HG02678 (cell line): ENCODE data around the gene MSI2.
"Not testable (repeated sequence)": the region's sequence is repeated elsewhere in the genome, so short reads cannot be mapped to it uniquely, and the experiment has no call there.

Source experiments
- ATAC-seq: cut with Tn5 transposase; IDR thresholded peaks from one replicate; pipeline ENCODE4 v1.9.1; 2021; ENCODE audit warnings: mild to moderate bottlenecking, moderate library complexity; ENCODE audit not compliant: unreplicated experiment

Gene MSI2

DNA sequence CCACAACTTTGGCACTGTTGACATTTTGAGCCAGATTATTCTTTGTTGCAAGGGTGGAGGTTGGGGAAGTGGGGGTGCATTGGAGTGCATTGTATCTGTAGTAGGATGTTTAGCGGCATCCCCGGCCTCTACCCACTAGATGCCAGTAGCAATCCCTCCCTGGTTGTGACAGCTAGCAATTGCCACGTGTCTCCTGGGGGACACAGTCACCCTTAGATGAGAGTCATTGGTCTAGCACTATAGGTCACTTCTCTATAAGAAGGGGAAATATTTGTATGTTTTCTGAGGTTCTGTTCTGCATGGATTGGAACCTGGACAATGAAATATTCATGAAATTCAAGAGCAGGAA is 32.4 kb downstream of the MSI2 start:
- ATAC-seq, result no peak

- ATAC-seq, result no peak
Measured at GRCh38 chr17:57289130-57289529, 32.8 kb downstream of the MSI2 start.

GRCh38 chr17:57289613-57290012 is 33.3 kb downstream of the MSI2 start:
- no peak for ATAC-seq

- no peak for ATAC-seq
Measured at GRCh38 chr17:57290981-57291380, 34.7 kb downstream of the MSI2 start.

- ATAC-seq, result no peak
Measured at GRCh38 chr17:57292091-57292490, 35.8 kb downstream of the MSI2 start.

- ATAC-seq, result no peak
Measured at GRCh38 chr17:57293077-57293476, 36.8 kb downstream of the MSI2 start.

DNA sequence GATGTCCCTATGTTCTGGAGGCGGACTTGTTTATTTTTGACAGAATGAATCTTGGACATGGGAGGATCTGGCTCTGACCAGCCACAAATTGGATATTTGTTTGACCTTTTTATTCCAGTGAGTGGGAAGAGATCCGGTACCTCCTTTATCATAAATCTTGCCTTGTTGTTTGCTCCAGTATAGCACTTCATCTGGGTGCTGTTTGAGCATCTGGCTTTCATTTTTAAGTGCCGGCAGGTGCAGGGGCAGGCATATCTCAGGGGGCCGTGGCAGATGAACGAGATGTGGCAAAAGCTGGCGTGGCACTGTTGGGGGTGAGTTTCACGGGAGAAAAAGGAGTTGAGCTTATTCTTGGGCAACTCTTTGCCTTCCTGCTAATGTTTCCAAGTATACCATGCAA is 37.8 kb downstream of the MSI2 start:
- no peak for ATAC-seq

GRCh38 chr17:57294629-57295501 is 38.5 kb downstream of the MSI2 start:
- no peak for ATAC-seq

- ATAC-seq, result no peak
Measured at GRCh38 chr17:57295526-57296023, 39.3 kb downstream of the MSI2 start.

DNA sequence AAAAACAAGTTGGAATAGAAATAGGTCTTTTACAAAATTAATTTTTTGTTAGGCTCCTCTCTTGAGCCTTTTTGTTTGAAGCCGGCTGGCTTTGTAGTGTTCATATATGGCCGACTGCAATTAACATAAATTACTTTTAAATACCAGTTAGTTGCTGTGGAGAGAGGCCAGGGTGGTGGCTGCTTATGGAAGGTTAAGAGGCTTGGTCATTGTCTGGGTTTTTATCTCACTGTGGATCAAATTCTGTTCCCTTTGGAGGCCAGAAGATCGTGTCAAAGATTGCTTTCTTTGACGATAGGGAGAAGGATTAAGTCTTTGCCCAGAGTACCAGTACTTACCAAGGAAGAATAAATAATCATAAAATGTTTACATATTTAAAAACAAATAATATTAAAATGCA is 39.9 kb downstream of the MSI2 start:
- no peak for ATAC-seq

GRCh38 chr17:57299176-57299575 is 42.9 kb downstream of the MSI2 start:
- ATAC-seq, result no peak

DNA sequence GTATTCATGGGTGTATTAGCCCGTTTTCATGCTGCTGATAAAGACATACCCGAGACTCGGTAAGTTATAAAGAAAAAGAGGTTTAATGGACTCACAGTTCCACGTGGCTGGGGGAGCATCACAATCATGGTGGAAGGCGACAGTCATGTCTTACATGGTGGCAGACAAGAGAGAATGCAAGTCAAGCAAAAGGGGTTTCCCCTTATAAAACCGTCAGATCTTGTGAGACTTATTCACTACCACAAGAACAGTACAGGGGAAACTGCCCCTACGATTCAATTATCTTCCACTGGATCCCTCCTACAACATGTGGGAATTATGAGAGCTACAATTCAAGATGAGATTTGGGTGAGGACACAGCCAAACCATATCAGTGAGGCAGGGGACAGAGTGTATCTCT is 44.3 kb downstream of the MSI2 start:
- not testable (repeated sequence) for ATAC-seq

GRCh38 chr17:57302690-57303465 is 46.6 kb downstream of the MSI2 start:
- ATAC-seq, result no peak

GRCh38 chr17:57305144-57305728 is 48.9 kb downstream of the MSI2 start:
- no peak for ATAC-seq

DNA sequence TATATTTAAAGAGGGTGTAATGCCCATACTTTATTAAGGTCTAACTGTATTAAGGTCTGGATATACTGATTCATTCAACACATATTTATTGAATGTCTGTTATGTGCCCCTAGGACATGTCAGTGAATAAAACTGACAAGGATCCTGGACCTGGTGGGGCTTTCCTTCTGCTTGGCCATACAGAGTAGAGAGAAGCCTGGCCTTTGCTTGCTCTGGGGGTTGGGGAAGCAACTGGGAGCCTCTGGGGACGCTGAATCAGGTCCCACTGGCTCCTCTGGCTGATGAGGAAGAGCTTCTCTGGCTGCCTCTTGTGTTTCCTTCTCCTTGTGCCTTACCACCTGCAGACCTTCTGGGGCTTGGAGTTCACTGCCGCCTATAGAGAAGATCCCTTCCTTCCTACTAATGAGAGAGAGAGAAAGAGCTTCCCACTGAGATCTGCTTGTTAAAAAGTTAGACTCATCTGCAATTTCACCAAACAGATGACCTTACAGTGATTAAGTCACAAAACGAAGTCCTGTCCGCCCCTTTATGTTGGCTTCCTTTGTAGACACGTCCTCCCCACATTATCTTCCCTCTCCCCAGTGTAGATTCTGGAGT is 49.7 kb downstream of the MSI2 start:
- ATAC-seq, result no peak

DNA sequence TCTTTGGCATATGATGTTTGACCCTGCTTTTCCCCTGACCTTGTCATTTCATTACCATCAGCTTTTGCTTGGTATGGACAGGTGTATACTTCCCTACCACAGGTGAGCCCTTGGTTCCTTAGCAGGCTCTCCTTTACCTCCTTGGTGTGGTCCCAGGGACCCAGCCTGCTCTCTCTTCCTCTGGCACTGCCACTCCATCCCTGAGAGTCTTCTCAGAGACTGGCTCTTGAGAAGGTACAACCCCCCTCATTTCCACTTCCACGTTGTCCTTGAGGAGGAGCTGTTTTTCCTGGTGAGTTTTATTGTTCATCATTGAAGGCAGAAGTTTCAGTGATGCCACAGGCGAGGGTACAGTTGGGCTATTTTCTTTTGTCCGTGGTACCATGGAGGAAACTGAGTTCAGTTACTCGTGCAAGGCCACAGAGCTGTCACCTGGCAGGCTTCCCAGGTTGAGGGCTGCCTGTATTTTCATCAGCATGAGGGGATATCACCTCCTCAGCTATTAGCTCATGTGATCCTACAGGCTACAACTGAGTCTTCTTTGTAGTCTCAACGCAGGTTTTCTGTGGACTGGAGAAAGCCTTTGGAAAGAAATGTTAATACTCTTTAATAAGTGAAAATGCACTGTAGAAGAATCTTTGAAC is 52.3 kb downstream of the MSI2 start:
- ATAC-seq, result no peak

DNA sequence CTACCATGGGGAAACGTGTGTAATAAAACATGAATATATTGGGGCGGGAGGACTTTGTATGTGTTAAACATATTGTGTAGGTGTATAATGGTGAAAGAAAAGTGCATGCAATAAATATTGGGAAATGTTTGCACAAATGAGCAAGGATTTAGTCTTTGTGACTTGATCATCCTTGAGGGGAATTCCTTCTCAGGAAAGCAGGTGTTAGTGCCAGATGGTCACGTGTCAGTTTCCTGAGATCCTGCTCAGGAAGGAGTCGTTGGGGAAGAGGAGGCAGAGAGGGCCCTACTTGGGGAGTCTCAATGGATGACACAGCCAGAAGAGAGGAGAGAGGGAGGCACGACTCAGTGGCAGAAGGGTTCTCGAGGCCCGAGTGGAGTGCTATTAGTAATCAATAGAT is 53.2 kb downstream of the MSI2 start:
- ATAC-seq, result no peak

DNA sequence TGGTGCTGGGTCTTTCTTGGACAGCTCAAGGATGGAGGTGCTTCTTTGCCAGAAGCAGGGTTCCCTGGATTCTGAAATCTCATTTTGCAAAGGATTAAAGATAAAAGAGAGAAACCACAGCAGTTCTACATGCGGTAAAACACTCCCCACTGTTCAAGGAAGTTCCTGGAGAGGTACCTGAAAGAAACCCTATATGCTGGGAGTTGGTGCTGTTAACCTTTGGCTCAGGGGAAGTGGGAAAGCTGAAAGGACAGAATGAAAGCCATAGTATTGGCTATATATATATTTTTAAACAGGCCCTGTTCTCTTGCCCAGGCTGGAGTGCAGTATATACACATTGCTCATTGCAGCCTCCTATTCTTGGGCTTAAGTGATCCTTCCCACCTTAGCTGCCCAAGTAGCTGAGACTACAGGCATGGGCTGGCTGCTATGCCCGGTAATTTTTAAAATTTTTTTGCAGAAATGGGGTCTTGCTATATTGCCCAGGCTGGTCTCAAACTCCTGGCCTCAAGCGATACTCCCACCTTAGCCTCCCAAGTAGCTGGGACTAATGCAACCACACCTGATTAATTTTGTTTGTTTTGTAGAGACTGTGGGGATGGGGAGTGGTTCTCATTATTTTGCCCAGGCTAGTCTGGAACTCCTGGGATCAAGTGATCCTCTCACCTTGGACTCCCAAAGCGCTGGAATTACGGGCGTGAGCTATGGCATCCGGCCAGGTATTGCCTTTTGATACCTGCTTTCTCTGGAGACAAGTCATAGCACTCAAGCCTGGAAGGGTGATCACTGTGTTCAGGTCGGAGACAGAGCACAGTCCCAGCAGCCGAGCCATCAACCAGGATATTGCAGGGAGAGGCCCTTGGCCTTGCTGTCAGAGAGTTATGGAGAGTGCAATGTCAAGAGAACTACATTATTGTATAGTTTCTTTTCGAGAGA is 55.2 kb downstream of the MSI2 start:
- no peak for ATAC-seq

- no peak for ATAC-seq
Measured at GRCh38 chr17:57312242-57312641, 55.9 kb downstream of the MSI2 start.
